Hepatocyte (in vitro differentiated cells): ENCODE results near the gene HSPB7. TPM values are rescaled to one million over a fixed set of nuclear protein-coding genes. Genes with fewer than 3 reads are reported as not detected.
A peak's percentile ranks its signal among the peaks of the same experiment; 100 is the strongest.

Experiments
- DNase-seq: peaks from one replicate; pipeline ENCODE4 v3.0.0-alpha.2; 2016; ENCODE audit warnings: low spot score
- H2AFZ ChIP-seq: fragments of 200-600 bp; sonication (generic); 2 replicates; pipeline ENCODE4 v1.6.0; 2016; ENCODE audit warnings: antibody characterized with exemption, mild to moderate bottlenecking
- H3K27ac ChIP-seq: fragments of 200-600 bp; sonication (generic); 2 replicates; pipeline ENCODE4 v1.5.1; 2016; ENCODE audit warnings: mild to moderate bottlenecking
- H3K27me3 ChIP-seq: fragments of 200-600 bp; sonication (generic); 2 replicates; pipeline ENCODE4 v1.6.1; 2016
- H3K36me3 ChIP-seq: fragments of 200-600 bp; sonication (generic); replicated peaks from 2 replicates; pipeline ENCODE4 v1.5.1; 2016; ENCODE audit warnings: low read depth; ENCODE audit not compliant: insufficient read depth
- H3K4me1 ChIP-seq: fragments of 200-600 bp; sonication (generic); 2 replicates; pipeline ENCODE4 v1.5.1; 2016; ENCODE audit warnings: mild to moderate bottlenecking, moderate library complexity; ENCODE audit not compliant: insufficient read depth
- H3K4me2 ChIP-seq: fragments of 200-600 bp; sonication (generic); 2 replicates; pipeline ENCODE4 v1.6.0; 2016
- H3K4me3 ChIP-seq: fragments of 200-600 bp; sonication (generic); 2 replicates; pipeline ENCODE4 v1.5.1; 2016; ENCODE audit warnings: mild to moderate bottlenecking
- H3K79me2 ChIP-seq: fragments of 200-600 bp; sonication (generic); 2 replicates; pipeline ENCODE4 v1.6.0; 2017; ENCODE audit warnings: mild to moderate bottlenecking
- H3K9me2 ChIP-seq: fragments of 200-600 bp; sonication (generic); replicated peaks from 2 replicates; pipeline ENCODE4 v1.6.0; 2017; ENCODE audit warnings: mild to moderate bottlenecking; ENCODE audit not compliant: insufficient read depth
- H3K9me3 ChIP-seq: fragments of 200-600 bp; sonication (generic); 2 replicates; pipeline ENCODE4 v1.5.1; 2016; ENCODE audit warnings: low read depth, mild to moderate bottlenecking
- H4K20me1 ChIP-seq: fragments of 200-600 bp; sonication (generic); 2 replicates; pipeline ENCODE4 v1.6.0; 2016; ENCODE audit warnings: mild to moderate bottlenecking; ENCODE audit not compliant: insufficient read depth, poor library complexity, severe bottlenecking
- CTCF ChIP-seq: fragments of 200-600 bp; sonication (generic); IDR thresholded peaks from 2 replicates; pipeline ENCODE4 v1.5.1; 2016; ENCODE audit warnings: antibody characterized with exemption, mild to moderate bottlenecking; ENCODE audit not compliant: poor library complexity
- EZH2 ChIP-seq: fragments of 200-600 bp; sonication (generic); IDR thresholded peaks from 2 replicates; pipeline ENCODE4 v1.6.1; 2016; ENCODE audit warnings: antibody characterized with exemption, mild to moderate bottlenecking, borderline replicate concordance
- EZH2phosphoT487 ChIP-seq: fragments of 200-600 bp; sonication (generic); IDR thresholded peaks from one replicate; pipeline ENCODE4 v1.6.1; 2018; ENCODE audit warnings: antibody characterized with exemption, mild to moderate bottlenecking, low read depth, moderate library complexity; ENCODE audit not compliant: unreplicated experiment, severe bottlenecking
- WGBS: methylation state at CpG from one replicate; pipeline ENCODE4 v1.1.6; 2016; ENCODE audit warnings: low lambda C conversion rate; ENCODE audit errors: missing lambda C conversion rate; 5-methylcytosine and 5-hydroxymethylcytosine counted together
- polyA plus RNA-seq: library from polyadenylated mRNA; unstranded; fragments of >200 nt; fragmentation: Nextera tagmentation; extraction: Ambion mirVana; gene quantifications from 2 replicates; pipeline ENCODE4 v1.2.1, GENCODE V29; 2016
- total RNA-seq: library from RNA; depleted of rRNA; stranded (reverse); fragments of >200 nt; gene quantifications from 2 replicates; pipeline ENCODE4 v1.2.3, GENCODE V29; 2014

HSPB7 gene
- total and polyA plus RNA-seq, 2 experiments from 2014 or later: 17.4 to 59.4 TPM

GRCh38 chr1:15975358-15975804, 42.5 kb downstream of the HSPB7 start:
- H3K4me1 ChIP-seq: peaks cover 9% of the 10 kb centered on the region
- TF ChIP-seq CTCF: peak; percentile 11
- no peak for TF ChIP-seq EZH2
- H3K27me3 ChIP-seq: no peaks in the 10 kb centered on the region
- H3K36me3 ChIP-seq: no peaks in the 10 kb centered on the region
- peak overlapping the region; percentile 91 for H3K27ac ChIP-seq
- 2% methylated on average over 12 of the region's 47 CpGs for WGBS
- no peaks in the 10 kb centered on the region for H3K9me2 ChIP-seq
- H3K79me2 ChIP-seq: peaks cover 53% of the 10 kb centered on the region
- peaks cover 8% of the 10 kb centered on the region for H4K20me1 ChIP-seq
- peak overlapping the region; percentile 95 for H3K4me3 ChIP-seq
- no peaks in the 10 kb centered on the region for H3K9me3 ChIP-seq
- DNase-seq: peak; percentile 83
- peak overlapping the region; percentile 87 for H3K4me2 ChIP-seq
- peak overlapping the region; percentile 89 for H2AFZ ChIP-seq

GRCh38 chr1:15974855-15975254, 43.0 kb downstream of the HSPB7 start:
- Histone ChIP-seq H3K36me3 (no peaks in the 10 kb centered on the region), H3K27ac (peak overlapping the region; percentile 8), H3K9me3 (no peaks in the 10 kb centered on the region), H4K20me1 (peaks cover 8% of the 10 kb centered on the region), H3K4me2 (peak overlapping the region; percentile 87), H3K27me3 (no peaks in the 10 kb centered on the region), H3K4me1 (peaks cover 9% of the 10 kb centered on the region), H3K9me2 (no peaks in the 10 kb centered on the region), H2AFZ (no peak overlapping the region), H3K4me3 (peak overlapping the region; percentile 95), H3K79me2 (peaks cover 58% of the 10 kb centered on the region)
- no peak for TF ChIP-seq EZH2
- no peak for TF ChIP-seq EZH2phosphoT487
- TF ChIP-seq CTCF: no peak
- no peak for DNase-seq
- WGBS: 53% methylated on average over 9 of the region's 9 CpGs

- no peak overlapping the region for H3K4me3 ChIP-seq
- peaks cover 8% of the 10 kb centered on the region for H4K20me1 ChIP-seq
- H3K27me3 ChIP-seq: no peaks in the 10 kb centered on the region
- no peak overlapping the region for H3K27ac ChIP-seq
- H3K9me3 ChIP-seq: no peaks in the 10 kb centered on the region
- 96% methylated on average over 4 of the region's 4 CpGs for WGBS
- no peaks in the 10 kb centered on the region for H3K9me2 ChIP-seq
- no peak for DNase-seq
- H3K79me2 ChIP-seq: peaks cover 68% of the 10 kb centered on the region
- H2AFZ ChIP-seq: no peak overlapping the region
- no peak for TF ChIP-seq EZH2
- no peak for TF ChIP-seq EZH2phosphoT487
- no peak for TF ChIP-seq CTCF
- no peak overlapping the region for H3K4me2 ChIP-seq
- H3K36me3 ChIP-seq: no peaks in the 10 kb centered on the region
- peaks cover 9% of the 10 kb centered on the region for H3K4me1 ChIP-seq
These were observed 44.1 kb downstream of the HSPB7 start for GRCh38 chr1:15973772-15974171.

GRCh38 chr1:15972409-15972808, 45.4 kb downstream of the HSPB7 start:
- peaks cover 9% of the 10 kb centered on the region for H3K4me1 ChIP-seq
- TF ChIP-seq CTCF (no peak), EZH2 (no peak), EZH2phosphoT487 (no peak)
- H2AFZ ChIP-seq: no peak overlapping the region
- no peaks in the 10 kb centered on the region for H3K36me3 ChIP-seq
- no peaks in the 10 kb centered on the region for H3K9me3 ChIP-seq
- no peak overlapping the region for H3K4me3 ChIP-seq
- 91% methylated on average over 1 of the region's 1 CpG for WGBS
- no peak for DNase-seq
- H3K4me2 ChIP-seq: no peak overlapping the region
- peaks cover 13% of the 10 kb centered on the region for H4K20me1 ChIP-seq
- no peaks in the 10 kb centered on the region for H3K27me3 ChIP-seq
- no peak overlapping the region for H3K27ac ChIP-seq
- H3K79me2 ChIP-seq: peaks cover 81% of the 10 kb centered on the region
- no peaks in the 10 kb centered on the region for H3K9me2 ChIP-seq
